Hindlimb muscle (tissue), 1 donor: ENCODE measurements around the gene GRM8. TPM values are rescaled to one million over a fixed set of nuclear protein-coding genes. Genes with fewer than 3 reads are reported as not detected.

ENCODE experiments used
- DNase-seq: peaks from one replicate; pipeline ENCODE4 v3.0.0-alpha.2; 2013
- polyA plus RNA-seq: library from polyadenylated mRNA; unstranded; fragments of 120-200 nt; gene quantifications from one replicate; pipeline ENCODE4 v1.2.1, GENCODE V29; 2013; ENCODE audit not compliant: insufficient read length

GRM8 gene
- 1.1 TPM for polyA plus RNA-seq

DNA sequence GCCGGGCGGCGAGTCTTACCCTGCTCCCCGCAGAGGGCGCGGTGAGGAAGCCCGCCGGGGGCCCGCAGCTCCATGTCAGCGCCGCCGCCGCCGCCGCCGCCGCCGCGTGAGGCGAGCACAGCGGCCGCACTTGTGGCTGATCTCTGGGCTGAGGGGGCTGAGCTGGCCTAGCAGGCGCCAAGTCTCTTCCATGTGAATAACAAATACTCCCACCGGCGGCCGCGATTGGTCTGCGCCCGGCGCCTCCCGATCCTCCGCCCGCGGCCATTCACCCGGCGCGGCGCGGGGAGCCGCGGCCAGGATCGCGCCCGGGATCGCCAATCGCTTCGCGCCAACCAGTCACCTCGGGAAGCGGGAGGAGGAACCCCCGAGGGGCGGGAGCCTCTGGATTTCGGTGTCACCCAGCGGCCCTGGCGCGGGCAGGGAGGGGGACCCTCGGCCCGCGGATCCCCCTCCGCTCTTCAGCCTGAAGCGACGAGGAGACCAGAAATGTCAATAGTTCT lies at the start of gene GRM8:
Gene GRM8, minus strand, starts transcription at position 164 of the 503 bp plus-strand sequence.
- DNase-seq: peak; percentile 32

DNA sequence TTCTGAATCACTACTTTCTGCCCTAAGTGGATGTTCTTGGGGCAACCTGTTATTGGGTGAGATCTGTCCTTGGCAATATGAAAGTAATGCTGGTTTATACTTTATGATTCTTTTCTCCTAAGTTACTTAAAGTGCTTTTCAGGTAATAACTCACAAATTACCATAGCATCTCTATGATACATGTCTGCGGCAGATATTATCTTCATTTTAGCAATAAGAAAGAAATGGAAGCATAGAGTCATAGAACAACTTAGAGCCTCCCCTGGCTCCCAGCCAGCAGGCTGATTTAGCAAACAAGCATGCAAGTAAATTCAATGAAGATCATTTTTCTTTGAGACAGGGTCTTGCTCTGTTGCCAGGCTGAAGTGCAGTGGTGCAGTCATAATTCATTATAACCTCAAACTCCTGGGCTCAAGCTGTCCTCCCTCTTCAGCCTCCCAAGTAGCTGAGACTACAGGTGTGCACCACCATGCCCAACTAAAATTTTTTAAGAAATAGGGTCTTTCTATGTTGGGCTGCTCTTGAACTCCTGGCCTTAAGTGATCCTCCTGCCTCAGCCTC lies 38.1 kb upstream of the GRM8 start:
- no peak for DNase-seq

DNA sequence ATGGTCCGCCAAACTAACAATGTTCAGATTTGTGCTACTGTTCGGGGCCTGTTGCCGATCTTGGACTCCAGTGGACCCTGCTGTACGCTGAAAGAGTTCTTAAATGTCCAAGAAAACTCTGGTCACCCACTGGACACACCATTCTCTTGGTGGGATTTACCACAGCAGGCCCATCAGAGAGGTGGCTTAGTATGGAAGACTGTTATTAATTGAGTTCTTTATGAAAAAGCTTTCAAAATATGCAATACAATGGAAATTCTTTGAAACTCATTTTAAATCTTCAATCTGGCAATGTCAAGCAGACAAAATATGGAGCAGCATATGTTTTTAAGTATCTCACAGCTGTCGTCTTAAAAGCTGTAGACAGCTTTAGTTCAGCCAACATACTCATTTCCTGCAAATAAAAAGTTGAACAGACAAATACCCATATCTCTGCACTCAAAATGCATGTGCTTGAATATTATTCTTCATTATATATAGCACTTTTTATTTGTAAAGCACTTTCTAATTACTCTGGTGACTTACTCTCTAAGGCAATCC lies 37.4 kb upstream of the GRM8 start:
- DNase-seq: no peak

DNA sequence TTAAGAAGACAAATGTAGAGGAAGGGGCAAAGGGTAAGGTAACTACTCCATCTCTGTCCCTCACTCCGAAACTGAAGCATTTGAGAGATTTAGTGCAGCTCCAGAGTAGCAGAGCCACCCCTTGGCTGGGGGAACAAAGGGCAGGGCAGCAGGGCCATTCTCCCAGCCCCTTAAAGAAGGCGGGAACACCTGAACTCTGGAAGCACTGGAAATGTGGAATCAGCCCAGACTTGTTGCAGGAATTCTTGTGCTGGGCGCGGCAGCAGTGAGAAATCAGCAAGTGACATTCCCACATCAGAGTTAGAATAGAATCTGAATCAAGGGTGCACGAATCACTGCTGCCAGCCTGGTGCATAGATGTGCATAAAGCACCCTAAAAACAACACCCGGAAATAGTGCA lies 34.4 kb upstream of the GRM8 start:
- no peak for DNase-seq

DNA sequence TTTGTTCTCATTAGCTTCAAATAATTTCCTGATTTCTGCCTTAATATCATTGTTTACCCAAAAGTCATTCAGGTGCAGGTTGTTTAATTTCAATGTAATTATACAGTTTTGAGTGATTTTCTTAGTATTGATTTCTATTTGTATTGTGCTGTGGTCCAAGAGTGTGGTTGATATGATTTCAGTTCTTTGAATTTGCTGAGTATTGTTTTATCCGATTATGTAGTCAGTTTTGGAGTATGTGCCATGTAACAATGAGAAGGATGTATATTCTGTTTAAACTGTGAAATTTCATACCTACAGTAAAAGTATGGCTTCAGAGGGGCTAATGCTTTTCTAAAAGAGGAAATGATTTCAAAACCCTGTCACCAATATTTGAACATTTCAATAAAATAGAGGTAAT lies 17.4 kb upstream of the GRM8 start:
- no peak for DNase-seq

DNA sequence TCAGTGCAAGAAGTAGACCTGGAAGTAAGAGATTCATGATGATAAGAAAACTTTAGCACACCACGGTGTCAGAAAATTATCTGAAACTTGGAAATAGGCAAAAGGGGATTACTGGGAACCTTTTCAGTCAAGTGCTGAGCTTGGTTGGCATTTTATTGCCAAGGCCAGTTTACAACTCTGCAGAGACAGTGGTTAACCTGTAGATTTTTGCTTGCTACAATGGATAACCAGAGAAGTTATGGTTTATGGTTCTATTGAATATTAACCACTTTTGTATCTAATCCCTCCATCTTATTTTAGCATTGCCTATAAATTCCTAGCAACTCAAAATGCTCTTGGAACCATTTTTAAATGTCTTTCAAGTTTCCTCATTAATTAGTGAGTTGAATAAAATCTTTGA lies 13.3 kb upstream of the GRM8 start:
- no peak for DNase-seq

DNA sequence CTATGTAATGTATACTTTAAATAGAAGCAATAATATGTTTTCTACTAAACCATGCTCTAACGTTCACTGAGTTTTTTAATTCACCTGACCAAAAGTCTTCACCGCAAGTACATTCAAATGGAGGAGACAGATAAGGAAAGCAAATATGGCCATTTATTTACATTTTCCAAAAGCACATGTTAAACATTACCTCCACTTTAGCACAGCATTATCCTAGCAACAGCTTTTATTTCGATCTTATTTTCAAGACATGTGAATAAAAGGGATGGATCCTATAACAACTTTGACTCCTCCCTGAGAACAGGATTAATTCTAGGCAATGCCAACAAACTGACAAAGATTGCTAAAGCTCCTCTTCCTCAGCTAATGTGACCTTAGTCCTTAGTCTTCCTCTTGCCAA lies 11.5 kb upstream of the GRM8 start:
- DNase-seq: no peak

DNA sequence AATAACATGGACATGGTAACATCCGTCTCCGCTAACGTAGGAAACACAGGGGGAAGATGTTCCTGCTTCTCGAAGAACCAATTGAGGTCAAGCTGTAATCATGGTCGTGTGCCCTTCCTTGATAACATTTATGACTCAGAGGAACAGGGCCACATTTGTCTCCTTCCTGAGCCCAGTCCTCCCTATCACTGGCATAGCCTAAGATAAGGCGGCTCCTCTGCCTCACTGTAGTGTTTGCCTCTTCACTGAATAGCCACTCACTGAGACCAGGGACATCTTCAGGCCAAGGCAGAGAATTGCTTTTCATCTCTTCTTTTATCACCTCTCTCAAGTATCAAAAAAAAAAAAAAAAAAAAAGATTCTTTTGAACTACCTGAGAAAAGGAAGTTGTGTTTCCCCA lies 5.4 kb upstream of the GRM8 start:
- no peak for DNase-seq

DNA sequence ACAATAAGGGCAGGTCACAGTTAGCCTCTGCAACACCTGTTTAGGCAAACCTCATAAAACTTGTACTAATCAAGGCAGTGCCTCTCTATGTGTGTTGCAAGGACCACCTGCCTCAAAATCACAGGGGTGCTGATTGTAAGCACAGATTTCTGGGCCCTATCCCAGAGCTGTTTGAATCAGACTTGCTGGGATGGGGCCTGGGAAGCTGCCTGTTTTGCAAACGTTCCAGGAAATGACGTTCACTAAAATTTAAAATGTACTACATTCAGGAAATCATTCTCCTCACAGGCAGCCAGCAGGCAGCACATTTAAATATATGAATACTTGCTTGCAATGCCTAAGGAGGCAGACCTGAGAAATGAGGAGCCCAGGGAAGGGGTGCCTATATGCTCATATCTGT lies 4.3 kb upstream of the GRM8 start:
- no peak for DNase-seq

DNA sequence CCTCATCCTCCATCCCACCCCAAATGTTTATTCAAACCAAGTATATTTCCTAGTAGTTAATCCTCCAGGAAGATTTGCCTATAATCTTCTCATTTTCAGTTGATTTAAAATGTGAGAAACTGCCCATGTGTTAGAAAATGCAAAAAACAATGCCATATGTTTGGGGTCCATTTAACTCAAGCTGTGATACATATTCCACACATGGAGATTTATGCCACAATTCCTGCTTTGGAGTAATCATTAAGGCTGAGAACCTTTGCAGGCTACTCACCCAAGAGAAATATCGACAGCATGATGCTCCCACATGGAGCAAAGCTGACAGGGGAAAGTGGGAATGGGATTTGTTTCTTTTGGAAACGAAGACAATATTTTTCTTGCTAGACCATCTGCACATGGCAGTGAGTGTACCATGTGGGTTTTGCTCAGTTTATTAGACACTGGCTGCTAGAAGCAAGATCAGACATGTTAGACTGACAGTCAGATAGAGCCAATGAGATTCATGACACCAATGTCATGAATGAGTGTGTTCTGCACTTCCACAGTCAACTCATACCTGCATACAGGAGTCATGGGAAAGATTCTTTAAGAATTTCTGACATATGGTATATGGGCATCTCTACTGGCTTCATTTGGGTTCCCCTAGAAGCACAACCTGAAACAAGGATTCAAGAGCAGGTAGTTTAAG lies 3.4 kb upstream of the GRM8 start:
- DNase-seq: no peak

DNA sequence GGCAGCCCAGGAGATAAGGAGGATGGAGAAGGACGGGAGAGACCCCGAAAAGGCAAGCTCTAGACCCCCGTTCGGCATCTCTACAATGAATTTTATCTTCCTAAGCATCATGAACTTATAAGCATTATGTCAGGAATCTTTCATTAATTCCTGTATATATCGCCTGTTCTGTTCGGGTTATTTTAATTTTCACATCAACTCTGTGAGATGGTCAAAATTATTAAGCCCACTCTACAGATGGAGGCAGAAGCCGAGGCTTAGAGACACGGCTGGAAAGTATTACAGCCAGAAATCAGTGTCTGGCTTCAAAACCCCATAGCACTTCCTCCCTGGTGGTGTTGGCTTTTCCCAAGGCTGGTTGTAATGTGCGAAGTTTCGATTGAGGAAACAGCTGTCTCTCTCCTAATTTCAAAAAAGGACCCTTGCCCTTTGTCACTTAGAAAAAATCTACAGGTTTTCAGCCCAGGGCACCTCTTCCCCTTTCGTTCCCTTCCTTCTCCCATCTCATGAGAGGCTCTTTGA lies 1.5 kb upstream of the GRM8 start:
- no peak for DNase-seq

DNA sequence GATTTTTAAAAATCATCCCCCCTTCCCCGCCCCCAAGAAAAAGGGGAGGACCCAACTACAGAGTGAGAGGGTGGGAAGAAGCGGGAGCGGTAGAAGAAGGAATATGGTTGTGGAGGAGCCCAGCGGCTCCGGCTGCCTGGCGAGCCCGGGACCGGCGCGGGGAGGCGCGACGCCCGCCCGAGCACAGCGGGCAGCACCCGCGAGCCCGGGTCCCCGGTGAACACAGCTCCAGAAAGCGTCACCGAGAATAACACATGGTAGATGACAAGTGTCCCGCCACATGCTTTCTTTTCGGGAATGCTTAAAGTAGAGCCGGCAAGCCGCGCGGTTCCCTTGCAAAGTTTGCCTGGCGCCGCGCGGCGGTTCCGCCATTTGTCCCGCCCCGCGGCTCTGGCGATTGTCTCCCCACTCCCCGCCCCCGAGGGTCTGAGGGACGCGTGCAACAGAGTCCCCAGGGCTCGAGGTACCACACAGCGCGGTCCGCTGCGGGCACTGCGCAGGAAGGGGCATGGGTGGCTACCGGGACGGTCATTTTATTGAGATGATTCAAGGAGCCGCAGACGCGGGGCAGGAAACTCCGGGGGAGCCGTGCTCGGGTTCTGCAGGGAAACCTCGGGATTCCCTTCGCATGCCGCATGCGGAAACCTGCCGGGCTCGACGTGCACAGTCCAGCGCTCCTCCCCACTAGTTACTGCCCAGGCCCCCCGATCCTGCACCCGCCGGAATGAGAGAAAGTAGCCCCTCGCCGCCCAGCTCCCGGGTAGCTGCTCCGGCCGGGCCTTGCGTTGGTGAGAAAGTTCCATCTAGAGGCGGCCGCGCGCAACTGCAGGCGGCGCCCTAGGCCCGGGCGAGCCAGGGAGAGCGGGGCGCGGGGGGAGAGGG lies 781 bp upstream of the GRM8 start:
- peak; percentile 54 for DNase-seq

DNA sequence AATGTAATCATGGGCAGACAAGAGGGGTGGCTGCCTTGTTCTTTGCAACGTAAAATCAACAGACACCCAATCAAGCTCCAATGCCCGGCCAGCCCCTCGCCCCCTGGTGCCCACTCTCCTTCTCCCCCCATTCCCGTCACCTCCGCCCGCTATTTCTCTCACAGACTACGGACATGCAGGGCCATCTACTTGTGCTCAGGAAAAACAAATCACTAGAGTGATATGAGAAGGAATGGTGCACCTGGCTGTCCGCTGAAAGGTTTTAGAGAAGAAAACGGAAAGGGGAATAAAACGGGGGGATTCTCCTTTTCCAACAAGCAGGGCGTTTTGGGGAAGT lies 396 bp downstream of the GRM8 start:
- DNase-seq: no peak

DNA sequence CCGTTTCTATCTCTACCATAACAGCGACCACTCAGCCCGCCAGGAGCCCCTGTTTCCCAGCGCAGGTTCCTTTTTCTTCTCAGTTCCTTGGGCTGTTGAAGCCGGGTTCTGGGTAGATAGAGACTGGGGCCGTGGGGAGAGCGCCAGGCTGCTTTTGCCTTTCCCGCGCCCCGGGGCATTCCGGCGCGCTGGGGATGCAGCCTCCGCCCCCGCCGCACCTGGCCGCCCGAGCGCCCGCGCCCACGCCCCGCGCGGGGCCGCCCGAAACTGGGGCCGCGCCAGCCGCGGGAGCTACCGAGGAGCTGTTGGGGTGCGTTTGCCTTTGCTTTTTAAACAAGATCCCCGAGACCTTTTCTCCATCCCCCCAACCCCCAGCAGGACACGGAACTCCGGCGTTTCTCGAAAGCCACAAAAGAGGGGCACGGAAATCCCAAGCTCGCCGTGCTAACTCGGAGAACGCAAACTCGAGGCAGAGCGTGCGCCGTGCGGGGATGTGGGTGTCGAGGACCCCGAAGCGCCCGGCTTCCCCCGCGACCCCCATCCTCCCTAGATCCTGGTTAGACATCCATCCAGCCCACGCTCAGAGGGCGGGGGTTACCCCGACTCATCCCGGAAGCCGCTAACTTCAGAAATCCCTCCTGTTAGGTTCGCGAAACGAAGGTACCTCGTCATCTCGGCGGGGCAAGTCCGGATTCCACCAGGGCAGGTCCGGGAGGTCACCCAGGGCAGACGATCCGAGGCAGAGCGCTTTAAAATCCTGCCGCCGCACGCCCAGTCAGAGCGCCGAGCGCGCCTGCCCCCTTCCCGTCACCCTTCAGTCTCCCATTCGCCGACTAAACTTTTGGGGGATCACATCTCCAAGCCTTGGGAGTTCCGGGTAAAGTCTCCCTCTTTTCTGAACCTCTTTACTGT lies 1.0 kb downstream of the GRM8 start:
- no peak for DNase-seq

DNA sequence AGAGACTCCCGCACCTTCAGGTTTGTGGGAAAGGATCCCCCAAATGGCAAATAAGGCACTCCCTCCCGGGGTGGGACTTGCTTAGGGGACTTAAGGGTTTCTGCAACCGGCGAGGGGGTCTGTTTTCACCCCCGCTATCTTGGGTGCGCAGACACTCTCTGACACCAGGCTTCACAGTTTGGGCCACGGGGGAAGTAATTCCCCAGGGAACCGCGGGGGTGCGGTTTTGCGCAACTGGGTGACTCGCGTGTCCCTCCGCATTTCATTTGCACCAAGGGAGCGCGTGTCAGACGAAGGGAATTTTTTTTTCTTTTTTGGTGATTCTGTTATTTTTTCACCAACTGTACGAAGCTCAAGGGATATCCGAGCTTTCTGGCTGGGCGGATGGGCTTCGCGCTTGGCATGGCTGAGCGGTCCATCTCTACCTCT lies 1.7 kb downstream of the GRM8 start:
- DNase-seq: no peak

DNA sequence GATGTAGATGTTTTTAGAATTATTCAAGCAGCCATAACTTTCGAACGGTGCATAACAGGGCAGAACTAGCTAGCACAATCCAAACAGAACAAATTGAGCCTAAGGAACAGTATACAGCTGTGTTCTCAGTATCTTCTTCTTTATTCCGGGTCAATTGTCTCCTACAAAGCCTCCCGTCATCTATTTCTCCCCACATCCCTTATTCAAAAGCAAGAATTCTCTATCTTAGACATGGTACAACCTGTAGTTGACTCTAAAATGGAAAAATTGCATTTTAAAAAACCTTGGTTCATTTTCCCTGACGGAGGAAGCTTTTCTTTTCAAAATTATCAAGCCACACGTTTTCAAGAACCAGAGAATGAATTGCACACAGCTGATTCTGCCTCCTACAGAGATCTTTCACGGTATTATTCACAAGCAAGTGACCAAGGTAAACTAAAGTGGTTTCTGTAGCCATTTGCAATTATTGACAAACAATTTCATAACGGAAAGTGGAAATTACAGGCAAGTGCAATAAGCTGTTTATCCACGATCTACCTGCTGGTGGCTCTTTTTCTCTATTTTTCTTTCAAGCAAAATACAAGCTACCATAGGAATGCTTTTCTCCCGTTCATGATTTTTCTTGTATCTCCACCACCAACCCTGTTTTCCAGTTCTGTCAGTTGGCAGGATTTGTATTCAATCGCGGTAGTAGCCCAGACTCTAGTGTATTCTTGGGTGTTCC lies 2.3 kb downstream of the GRM8 start:
- no peak for DNase-seq

DNA sequence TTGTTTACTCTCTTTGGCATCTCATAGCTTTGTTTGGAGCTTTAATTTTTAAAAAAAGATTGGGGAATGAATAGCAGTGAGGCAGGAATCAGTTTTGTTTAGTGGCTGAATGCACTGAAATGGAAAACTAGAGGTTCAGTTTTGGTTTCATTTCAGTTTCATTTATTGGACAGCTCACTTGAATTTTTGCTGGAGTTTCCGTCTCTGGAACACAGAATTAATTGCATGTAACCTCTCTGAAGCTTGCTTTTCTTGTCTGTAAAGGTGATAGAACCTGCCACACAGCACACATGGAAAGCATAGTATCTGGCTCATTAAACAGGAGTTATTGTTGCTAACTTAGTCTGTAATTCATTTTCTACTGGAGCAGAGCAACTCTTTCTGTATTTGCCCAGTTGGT lies 7.1 kb downstream of the GRM8 start:
- DNase-seq: no peak

DNA sequence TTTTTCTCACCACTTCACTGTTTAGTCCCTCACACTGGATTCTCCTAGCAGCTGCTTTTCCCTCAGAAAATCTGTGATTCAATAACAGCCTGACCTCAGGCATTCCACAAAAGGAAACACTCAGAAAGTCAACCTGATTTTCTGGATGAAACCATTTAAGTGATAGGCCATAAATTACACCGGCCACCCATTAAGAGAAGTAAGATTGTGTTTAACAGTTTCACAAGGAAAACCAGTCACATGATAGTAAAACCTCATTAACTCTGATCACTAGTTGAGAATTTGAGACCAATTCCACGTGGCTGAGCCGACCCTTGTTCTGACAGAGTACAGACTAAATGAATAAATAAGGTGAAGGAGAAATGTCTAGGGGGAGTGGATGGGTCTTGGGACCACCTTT lies 7.7 kb downstream of the GRM8 start:
- DNase-seq: no peak

DNA sequence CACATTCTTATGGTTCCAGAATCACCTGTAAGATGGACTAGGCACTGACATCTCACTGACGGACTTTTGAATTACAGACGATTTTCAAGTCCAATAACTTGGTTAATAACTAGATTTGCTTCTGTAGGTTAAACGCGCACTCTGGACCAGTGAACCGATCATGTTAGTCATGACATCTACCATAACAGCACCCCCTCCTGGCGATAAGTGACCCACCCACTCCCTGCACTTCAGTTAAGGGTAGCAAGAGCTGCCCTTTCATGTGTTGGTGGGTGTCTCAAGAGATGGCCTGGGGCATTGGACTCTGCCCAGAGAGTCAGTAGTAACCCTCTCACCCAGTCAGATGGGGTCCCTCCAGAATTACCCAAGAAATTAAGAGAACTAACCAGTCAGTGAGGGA lies 12.9 kb downstream of the GRM8 start:
- no peak for DNase-seq

DNA sequence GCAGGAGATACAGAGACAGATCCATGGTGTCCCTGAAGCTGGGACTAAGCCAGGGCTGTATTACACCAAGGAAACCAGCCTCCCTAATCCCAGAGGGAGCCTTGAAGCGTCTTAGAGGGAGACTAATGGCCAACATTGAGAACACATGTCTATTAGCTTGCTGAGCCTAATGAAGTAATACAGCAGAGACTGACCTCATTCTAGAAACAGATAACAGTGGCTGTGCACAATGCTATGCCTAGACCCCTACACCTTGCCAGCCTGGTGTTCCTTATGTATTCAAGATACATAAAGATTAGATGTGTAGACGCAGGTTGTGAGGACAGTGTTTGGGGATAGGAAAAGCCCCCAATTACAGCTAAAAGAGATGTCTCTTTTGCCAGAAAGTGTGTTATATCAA lies 19.1 kb downstream of the GRM8 start:
- DNase-seq: no peak

DNA sequence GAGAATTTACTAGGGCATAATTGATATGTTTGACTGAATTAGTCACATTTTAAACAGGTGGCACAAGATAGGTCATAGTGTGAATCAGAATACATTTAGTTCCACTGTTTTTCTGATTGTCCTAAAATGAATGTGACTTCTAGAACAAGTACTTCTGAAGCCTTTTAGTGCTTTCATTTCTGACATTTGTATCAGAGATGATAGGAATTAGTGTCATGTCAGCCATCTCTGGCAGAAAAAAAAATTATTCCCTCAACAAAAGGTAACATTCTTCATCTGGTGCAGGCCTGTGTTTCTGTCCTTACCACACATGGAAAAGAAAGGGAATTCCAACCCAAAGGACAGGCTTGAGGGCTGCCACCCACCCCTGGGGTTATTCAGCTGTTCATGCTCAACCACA lies 21.3 kb downstream of the GRM8 start:
- DNase-seq: no peak
